ENCODE results near the gene B2M. TPM values are rescaled to one million over a fixed set of nuclear protein-coding genes. Genes with fewer than 3 reads are reported as not detected.

B2M gene
- total and polyA plus RNA-seq, 10 of the 15 experiments (the other 5 are each of a cell fraction or from before 2014, with no cell fraction given), result 2,901 to 22,794 (median 8,374) TPM

- TF ChIP-seq, protein P1, sequence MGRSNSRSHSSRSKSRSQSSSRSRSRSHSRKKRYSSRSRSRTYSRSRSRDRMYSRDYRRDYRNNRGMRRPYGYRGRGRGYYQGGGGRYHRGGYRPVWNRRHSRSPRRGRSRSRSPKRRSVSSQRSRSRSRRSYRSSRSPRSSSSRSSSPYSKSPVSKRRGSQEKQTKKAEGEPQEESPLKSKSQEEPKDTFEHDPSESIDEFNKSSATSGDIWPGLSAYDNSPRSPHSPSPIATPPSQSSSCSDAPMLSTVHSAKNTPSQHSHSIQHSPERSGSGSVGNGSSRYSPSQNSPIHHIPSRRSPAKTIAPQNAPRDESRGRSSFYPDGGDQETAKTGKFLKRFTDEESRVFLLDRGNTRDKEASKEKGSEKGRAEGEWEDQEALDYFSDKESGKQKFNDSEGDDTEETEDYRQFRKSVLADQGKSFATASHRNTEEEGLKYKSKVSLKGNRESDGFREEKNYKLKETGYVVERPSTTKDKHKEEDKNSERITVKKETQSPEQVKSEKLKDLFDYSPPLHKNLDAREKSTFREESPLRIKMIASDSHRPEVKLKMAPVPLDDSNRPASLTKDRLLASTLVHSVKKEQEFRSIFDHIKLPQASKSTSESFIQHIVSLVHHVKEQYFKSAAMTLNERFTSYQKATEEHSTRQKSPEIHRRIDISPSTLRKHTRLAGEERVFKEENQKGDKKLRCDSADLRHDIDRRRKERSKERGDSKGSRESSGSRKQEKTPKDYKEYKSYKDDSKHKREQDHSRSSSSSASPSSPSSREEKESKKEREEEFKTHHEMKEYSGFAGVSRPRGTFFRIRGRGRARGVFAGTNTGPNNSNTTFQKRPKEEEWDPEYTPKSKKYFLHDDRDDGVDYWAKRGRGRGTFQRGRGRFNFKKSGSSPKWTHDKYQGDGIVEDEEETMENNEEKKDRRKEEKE (IDR thresholded peaks at IDR 0.05), result no peak
- TF ChIP-seq CREB1 (IDR thresholded peaks at IDR 0.05; ENCODE audit: low read depth), result no peak
- TF ChIP-seq BACH1 (IDR thresholded peaks at IDR 0.05; ENCODE audit: borderline replicate concordance), result no peak
- TF ChIP-seq SPI1 (IDR thresholded peaks at IDR 0.05; ENCODE audit: borderline replicate concordance, insufficient read depth, low read depth, low read length), result no peak
- no peak for TF ChIP-seq NRF1 (conservative IDR thresholded peaks at IDR 0.05; ENCODE audit: low read depth, low read length)
- no peak for TF ChIP-seq MTA3 (IDR thresholded peaks at IDR 0.05; ENCODE audit: borderline replicate concordance, low read length)
- no peak for TF ChIP-seq ZNF207 (IDR thresholded peaks at IDR 0.05; ENCODE audit: borderline replicate concordance)
- TF ChIP-seq KLF5 (IDR thresholded peaks at IDR 0.05; ENCODE audit: partially characterized antibody), result no peak
- TF ChIP-seq KAT2A (conservative IDR thresholded peaks at IDR 0.05; ENCODE audit: control insufficient read depth, low read depth, low read length), result no peak
- TF ChIP-seq, protein P2, sequence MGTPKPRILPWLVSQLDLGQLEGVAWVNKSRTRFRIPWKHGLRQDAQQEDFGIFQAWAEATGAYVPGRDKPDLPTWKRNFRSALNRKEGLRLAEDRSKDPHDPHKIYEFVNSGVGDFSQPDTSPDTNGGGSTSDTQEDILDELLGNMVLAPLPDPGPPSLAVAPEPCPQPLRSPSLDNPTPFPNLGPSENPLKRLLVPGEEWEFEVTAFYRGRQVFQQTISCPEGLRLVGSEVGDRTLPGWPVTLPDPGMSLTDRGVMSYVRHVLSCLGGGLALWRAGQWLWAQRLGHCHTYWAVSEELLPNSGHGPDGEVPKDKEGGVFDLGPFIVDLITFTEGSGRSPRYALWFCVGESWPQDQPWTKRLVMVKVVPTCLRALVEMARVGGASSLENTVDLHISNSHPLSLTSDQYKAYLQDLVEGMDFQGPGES (IDR thresholded peaks at IDR 0.05), result no peak
- peak; percentile 47 for TF ChIP-seq MXI1 (IDR thresholded peaks at IDR 0.05; ENCODE audit: low read depth, low read length)
- TF ChIP-seq MTA2 (IDR thresholded peaks at IDR 0.05; ENCODE audit: low read depth), result no peak
- TF ChIP-seq HCFC1 (IDR thresholded peaks at IDR 0.05; ENCODE audit: low read length), result no peak
- TF ChIP-seq EP300 (IDR thresholded peaks at IDR 0.05; ENCODE audit: borderline replicate concordance in 1 of 2, control insufficient read depth in 1 of 2, low read depth in 2 of 2, low read length in 2 of 2), result no peak
- TF ChIP-seq SUZ12 (IDR thresholded peaks at IDR 0.05; ENCODE audit: unreplicated experiment), result no peak
- peak; percentile 33; the same call in 1 of the 2 replicates for TF ChIP-seq CHD1 (IDR thresholded peaks at IDR 0.05; ENCODE audit: low read depth, low read length)
- no peak for TF ChIP-seq WRNIP1 (IDR thresholded peaks at IDR 0.05; ENCODE audit: borderline replicate concordance, low read depth, low read length)
- TF ChIP-seq MLLT1 (IDR thresholded peaks at IDR 0.05), result peak; percentile 69
- TF ChIP-seq CBX5 (IDR thresholded peaks at IDR 0.05; ENCODE audit: low read depth), result no peak
- TF ChIP-seq TCF12 (IDR thresholded peaks at IDR 0.05; ENCODE audit: low read depth, low read length), result no peak
- no peak for TF ChIP-seq CHD2 (IDR thresholded peaks at IDR 0.05; ENCODE audit: borderline replicate concordance, low read depth, low read length)
- no peak for TF ChIP-seq TCF7 (IDR thresholded peaks at IDR 0.05; ENCODE audit: borderline replicate concordance)
- TF ChIP-seq CBFB (IDR thresholded peaks at IDR 0.05; ENCODE audit: low read depth), result 0 out of 2 replicates have a peak, but pooled peaks have one; percentile 39
- no peak for TF ChIP-seq EZH2 (IDR thresholded peaks at IDR 0.05; ENCODE audit: borderline replicate concordance, control insufficient read depth, low read depth, low read length)
- no peak for TF ChIP-seq NFYA (IDR thresholded peaks at IDR 0.05; ENCODE audit: borderline replicate concordance, low read depth, low read length)
- TF ChIP-seq NFIC (IDR thresholded peaks at IDR 0.05; ENCODE audit: low read depth, low read length), result no peak
Measured at GRCh38 chr15:44713006-44713966, 2.0 kb downstream of the B2M start (continued).
